GM21576 (cell line): ENCODE results near the gene FILIP1L.
A peak's percentile ranks its signal among the peaks of the same experiment; 100 is the strongest.

ENCODE experiments used
- ATAC-seq: cut with Tn5 transposase; IDR thresholded peaks from one replicate; pipeline ENCODE4 v1.9.1; 2021; ENCODE audit warnings: mild to moderate bottlenecking, moderate library complexity; ENCODE audit not compliant: unreplicated experiment

Gene FILIP1L

DNA sequence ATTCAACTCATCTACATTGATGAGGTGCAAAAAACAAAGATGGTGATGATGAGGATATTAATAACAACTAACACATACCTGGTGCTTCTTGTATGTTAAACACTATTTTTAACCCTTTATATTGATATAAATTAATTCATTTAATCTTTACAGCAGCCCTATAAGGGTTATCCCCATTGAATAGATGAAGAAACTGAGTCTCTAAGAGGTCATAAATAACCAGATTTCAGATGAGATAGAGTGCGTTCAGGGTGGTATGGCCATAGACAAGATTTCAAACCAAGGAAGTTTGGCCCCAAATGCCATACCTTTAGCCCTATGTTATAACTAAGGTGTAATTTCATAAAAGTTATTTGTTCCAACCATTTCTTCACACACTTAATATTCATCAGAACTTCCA lies 214.1 kb downstream of the FILIP1L start:
- no peak for ATAC-seq

DNA sequence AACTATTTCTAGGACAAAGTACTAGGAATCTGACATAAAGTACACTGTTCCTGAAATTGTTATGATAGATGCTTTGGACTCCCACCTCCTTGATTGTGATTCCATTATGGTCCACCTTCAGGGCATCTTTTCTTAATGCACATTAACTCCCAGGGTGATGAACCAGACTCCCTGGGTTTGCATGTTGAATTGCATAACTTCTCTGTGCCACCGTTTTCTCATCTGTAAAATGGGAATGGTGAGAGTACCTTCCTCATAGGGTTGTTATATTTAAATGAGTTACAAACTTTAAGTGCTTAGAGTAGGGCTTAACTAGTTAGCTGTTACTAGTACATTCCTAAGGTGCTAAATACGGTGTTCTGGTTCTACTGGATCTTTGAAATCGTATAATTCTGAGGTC lies 214.7 kb downstream of the FILIP1L start:
- ATAC-seq = no peak

DNA sequence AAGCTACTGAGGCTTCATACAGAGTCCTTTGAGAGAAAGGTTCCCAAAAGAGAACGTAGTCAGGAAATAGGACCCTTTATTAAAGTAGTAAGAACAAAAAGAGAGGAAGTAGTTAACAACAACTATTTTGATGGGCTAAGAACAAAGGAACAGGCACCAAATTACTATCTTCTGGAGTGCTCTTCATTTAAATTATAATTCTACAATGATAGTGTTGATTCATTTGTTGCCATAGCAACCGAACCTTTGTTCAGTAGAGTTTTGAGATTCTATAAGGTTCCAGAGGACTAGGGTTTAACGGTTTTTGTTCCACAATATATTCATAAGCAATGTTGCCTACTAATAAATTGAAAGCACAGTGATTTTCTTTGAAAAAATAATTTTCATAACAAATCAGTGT lies 217.8 kb downstream of the FILIP1L start:
- no peak for ATAC-seq

DNA sequence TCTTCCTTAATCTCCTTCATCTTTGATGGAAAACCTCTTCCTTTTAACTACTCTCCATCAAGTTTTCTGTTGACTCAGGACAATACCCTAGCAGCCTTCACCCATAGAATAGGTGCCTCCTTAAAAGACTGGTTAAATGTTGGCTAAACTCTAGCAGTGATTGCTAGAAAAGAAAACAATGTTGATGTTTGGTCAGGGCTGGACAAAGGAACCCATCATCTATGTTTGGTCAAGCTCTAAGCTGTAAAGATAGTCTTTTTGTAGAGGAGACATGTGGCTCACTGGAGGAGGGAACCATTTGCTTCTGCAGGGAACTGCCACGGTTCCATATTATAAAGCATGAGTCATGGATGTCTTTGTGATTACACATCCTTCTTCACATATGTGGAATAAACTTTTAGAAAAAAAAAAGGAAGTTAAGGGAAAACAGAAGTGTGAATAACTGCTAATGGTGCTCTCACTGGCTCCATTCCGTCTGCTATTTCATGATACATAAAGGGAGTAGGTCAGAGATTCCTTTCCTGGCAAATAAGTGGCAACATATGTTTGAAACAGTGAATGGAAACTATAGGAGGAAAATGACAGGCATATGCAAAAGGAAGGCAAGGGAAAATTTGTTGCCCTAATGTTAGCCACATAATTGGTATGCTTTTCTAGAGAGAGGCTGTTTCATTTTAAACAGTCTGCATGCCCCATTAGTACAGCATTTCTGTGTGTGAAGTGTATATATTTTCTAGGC lies 218.4 kb downstream of the FILIP1L start:
- no peak for ATAC-seq

DNA sequence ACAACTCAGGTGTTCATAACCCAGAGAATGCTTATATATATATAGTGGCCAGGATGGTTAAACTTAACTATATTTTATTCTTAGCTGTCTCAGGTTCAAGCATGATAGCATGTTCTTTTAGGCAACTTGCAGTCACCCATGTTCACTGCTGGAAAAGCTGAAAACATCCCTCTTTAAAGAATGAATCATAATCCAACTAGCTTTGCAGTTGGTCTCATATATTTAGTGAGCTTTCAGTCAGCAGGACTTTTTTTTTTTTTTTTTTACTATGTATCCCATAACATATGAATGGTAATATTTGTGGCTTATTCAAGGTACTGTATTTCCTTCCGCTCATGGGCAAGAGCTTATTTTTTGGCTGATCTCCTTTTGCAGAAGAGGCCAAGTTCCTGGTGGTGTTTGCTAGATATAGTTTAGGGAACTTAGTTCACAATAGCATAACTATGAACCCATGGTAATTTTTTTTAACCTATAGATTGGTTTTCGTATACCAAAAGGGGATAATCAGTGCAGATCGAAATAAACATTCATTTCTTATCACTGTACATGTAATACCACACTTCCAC lies 219.1 kb downstream of the FILIP1L start:
- no peak for ATAC-seq

DNA sequence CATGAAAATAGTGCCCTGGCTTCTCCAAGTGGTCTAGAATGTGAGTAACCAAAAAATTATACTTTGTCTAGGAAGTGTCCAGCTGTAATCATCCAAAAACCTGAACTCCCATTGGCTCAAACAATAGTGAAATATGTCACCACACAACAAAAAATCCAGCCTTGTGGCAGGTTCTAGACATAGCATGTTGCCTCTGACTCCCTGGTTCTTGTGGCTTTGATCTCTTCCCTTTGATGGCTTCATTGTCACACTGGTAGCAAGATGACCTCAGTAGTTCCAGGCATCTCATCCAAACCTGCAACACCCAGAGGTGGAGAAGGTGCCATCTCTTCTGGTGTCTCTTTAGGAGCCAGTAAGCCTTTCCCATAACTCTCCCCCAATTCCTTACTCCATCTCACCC lies 222.0 kb downstream of the FILIP1L start:
- no peak for ATAC-seq

DNA sequence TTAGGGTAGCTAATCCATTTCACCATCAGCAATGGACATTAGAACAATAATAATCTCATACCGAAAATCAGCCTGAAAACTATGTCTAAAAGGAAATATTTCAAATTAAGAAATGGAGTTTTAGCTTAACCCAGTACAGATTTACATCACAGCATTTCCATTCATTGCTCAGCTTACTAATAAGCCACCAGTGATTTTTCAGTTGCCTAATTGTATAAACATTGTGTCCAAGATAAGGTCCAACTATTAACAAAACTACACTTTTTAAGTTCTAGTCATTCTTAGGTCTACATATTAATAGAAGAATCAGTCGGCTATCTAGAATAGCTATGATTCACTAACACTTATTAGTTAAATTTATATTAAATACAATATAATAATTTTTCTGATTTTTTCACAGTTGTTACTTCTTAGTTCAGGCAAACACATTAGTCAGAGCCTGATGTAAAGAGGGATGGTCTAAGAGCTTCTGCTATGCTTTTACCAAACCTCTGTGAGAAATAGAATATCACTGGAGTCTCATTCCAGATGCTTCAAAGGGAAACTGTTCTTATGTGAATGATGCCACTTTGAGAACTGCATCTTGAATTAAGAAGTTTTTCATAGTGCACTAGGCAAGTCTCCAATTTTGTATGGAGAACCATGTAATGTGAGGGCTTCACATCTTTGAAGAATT lies 222.6 kb downstream of the FILIP1L start:
- ATAC-seq = no peak

DNA sequence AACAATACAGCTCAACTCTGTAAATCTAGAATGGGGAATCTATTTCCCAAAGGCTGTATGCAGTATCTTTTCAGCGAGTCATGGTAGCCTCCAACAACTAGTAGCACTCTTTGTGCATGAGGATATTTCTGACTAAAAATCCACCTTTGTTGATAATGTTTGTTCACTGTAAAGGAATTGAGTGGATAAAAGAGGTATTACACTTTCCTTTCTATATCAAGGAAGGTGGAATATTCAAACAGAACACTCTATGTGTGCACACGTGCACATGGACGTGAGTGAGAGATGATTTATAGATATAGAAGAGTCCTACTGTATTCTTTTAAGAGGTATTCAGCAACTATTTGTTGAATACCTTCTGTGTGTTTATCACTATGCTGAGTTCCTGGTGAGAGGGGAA lies 228.4 kb downstream of the FILIP1L start:
- no peak for ATAC-seq

DNA sequence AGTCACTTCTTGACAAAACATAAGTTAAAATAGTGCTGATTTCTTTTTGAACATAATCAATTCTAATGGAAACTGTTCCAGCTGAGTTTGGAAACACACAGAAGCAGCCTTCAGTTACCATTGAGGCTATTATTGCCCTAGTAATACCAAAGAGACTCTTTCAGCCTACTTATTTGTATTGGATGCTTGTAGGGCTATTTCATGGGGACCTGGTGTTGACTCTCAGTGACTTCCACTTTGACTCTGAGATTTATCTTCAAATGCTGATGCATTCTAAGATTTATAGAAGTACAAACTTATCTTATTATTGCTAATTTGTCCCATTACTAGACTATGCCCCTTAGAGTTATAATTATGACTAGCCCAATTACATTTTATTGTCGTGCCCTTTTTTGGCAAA lies 229.2 kb downstream of the FILIP1L start:
- no peak for ATAC-seq

DNA sequence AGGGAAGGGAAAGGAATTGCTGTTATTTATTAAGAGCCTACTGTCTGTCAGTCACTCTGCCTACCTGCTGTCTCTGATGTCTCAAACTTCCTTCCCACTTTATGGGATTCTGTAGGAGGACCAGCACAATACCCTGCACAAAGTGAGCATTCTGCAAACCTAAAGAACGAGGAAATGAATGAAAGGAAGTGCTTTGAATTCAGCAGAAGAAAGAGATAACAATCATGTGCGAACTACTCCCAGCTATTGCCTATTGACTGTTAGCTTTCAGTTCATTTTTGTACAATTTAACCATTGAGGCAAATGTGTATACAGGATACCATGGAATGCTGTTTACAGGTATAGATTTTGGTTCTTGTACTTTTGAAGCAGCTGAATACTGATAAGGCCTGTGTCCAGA lies 229.8 kb downstream of the FILIP1L start:
- ATAC-seq = no peak

DNA sequence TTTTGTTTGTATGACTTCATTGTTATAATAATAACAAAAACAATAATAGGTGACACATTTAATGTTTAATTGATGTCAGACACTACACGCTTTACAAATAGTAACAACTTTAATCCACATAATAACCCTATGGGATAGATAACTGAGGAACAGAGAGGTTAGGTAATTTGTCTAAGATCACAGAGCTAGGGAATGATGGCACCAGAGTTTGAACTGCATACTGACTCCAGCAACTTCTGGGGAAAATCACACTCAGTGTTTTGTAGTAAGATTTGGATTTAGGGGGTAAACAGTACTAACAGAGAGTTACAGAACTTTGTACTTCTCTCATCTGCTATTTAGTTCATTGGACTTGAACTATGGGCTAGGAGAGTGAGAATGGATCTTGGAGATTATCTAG lies 230.6 kb downstream of the FILIP1L start:
- ATAC-seq = no peak

DNA sequence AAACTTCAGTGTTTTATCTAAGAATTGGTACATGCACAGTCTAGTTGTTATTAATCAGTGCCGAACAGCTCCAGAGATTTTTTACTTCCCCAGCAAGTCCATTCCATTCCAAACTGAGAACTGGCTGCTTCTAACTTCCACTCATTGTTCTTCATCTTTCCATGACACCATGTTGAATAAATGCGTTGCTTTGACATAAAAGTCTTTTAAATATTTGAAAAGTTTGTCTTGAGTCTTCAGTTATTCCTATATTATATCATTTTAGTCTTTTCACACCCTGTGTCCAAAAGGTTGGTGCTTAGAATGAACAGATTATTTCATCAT lies 231.2 kb downstream of the FILIP1L start:
- no peak for ATAC-seq

DNA sequence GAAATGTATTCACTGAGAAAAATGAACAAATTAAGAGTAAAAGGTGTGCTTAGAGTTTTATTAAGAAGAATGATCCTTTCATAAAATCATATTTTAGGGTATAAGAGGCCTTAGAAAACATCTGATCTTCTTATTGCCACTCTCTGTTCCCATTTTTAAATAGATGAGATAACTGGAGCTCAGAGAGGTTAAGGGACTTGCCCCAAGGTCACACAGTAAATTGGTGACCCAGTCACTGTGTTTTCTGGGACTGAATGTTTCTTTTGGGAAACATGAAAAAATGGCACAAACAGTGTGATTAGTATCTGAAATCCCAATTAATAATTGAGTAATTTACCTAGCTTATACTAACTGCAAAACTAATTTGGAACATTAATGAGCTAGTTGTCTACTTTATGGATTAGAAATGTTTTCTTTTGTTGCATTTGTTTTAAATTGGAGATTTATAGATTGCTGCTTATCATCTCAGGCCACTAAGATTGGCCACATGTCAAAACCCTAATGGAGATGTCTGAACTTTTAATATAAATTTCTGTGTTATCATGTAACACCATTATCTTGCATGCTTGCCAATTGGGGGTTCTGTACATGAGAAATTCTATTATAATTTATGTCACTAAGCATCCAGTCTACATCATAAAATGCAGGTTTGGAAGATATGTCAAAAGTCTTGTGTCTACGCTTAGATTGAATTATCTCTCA lies 231.7 kb downstream of the FILIP1L start:
- no peak for ATAC-seq

DNA sequence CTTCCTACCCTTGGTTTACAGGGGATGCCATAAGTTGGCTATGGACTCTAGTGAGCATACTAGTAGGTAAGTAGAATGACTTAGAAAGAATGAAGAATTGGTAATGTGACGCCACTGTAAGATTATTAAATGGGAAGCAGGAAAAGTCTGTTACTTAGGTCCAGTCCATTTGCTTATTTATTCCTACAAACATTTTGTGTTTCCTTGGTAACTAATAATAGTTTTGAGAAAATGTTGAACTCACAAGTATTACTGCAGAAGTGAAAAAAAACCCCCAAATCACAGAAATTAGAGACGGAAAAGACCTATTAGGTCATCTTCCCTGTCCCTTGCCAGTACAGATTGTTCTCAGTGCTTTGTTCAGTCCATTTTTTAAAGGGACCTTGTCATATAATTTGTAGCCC lies 233.2 kb downstream of the FILIP1L start:
- no peak for ATAC-seq

DNA sequence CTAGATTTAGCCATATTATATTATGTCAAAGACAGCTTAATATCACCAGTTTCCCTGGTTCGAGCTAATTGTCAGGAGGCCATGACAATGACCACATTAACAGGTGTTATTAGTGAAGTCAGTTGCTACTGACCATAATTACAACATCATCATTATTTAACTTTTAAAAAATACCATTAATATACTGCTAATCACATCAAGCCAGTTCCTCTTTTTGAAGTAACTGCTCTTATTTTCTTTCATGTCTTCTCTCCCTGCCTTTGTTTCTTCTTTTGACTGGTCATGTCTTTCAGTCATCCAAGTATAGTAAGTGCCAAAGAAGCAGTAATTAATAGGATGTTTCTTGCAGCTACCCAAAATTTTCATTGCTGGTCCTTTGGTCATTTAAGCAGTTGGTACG lies 235.0 kb downstream of the FILIP1L start:
- no peak for ATAC-seq

DNA sequence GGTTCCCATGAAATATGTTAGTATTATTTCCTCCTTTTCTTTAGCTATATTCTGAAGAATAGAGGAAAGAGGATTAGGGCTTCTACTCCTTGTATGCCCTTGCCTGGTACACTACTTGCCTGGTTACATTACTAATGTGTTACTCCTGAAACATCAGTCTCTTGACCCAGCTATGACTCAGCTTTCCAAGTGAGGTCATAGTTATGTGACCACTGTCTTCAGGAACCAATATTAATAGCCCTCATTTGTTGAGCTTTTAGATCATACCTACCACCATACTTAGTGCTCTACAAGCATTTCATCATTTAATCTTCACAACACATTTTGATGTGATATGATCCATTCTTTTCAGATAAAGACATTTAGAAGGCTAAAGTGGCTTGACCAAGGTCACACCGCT lies 236.3 kb downstream of the FILIP1L start:
- peak; percentile 57 for ATAC-seq

DNA sequence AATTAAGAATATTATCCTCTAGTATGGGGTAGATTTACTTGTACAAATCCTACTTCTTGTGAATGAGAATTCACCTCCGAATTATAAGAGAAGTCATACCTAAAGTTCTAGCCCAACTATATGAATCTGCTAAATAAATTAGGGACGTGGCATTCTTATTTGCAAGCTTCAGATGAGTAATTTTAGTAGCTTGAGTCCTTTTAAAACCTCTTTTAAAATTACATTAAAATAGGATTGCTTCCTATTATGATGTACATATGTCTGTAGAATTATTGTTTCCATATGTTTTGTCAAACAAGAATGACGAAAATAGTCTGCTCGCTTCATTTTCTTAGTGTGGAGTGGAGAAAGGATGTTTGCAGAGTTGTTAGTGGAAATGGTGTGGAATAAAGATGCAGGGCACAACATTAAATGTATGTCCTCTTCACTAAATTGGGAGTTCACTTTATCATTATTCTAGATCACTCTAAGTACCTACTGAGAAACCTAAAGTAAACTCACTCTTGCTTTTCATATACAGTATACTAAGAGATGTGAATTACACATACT lies 237.2 kb downstream of the FILIP1L start:
- no peak for ATAC-seq

DNA sequence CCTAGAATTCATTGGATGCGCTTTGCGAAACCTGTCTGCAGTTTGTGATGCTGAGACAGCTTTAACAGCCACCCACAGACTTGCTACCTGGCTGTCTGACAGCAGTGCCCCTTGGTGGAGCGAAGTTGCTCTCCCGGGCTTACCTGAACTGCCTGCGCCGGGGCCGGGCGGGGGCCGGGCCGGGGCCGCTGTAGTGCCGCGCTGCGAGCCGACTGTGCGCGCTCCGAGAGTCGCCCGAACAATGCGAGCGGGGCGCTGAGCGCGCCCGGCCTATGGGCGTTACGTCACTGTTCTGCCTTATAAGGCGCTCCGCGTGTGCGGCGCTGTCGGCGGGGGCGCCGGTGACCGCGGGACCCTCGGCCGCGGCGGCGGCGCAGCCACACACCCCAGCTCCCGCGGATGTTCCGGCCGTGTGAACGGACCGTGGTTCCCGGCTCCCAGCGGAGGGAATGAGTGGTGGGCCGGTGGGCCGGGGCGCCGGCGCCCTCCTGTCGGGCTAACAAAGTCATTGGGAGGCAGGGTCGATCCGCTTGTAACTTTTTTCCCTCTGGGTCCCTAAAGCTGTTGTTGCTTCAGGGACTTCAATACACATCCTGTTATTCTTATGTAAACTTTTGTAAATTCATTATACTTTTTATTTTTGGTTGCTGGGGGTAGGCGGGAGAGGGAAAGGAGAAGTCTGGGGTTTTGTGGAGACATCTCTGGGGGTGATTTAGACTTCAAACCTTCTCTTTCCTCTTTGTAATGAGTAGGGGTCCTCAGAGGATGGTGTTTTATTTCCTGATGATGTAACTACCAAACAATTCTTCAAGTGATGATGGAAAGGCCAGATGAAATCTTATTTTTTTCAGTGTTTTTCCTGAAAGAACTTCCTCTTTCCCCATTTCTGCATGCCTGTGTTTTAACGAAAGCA lies 238.1 kb downstream of the FILIP1L start:
- ATAC-seq = peak; percentile 88

DNA sequence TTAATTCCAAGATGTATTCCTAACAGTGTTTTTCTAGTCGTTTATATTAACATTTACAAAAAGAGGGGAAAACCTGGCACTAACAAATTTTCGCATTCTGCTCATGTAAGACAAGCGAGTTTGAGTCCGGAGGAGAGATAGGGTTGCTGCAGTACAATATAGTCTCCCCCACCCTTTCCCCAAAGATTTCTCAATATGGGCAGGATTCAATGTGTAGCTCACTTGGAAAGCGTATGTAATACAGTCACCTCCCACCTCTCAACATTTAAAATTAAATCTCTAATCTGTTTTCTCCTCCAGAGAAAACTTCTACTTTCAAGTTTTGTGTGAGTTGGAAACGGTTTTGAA lies 238.7 kb downstream of the FILIP1L start:
- no peak for ATAC-seq

DNA sequence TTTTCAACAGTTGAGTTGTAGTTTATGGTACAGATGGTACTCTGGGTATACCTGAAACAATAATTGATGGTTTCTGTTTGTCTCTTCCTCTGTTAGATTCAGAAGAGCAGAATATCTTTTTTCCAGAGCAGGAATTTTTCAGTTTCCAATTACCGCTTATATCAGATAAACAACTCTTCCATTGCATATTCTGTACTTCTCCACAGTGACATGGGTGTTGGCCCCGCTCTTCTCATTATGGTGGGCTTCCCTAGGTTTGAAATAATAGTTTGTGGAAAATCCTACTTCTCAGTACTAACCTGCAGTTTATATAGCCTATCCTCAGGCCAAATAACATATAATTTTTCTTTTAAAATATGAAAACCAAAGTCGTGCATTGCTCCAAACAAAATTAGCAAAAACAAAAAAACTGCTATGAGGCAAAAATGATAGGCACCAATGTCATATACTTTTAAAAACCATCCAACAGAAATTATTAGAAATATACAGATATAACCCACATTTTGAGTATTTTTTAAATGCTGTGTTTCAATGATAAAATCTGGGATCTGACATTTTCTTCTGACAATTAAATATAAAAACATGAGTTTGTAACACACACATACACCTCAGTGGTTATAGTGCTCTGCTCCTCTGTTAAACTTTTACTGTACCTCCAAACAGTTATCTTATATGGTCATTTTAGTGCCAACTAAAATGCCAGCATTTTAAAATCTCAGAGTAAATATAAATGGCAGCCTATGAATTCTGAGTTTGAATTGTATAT lies 239.9 kb downstream of the FILIP1L start:
- ATAC-seq = no peak
